HCT116 (cell line): Measurements from ENCODE around the gene CARD9.

Source experiments
- CEBPB ChIP-seq: IDR thresholded peaks from 2 replicates; pipeline ENCODE4 v1.6.1; 2012; ENCODE audit warnings: low read depth
- CTCF ChIP-seq, 3 experiments: fragments of 200-600 bp in 1 of 3; sonication (generic) in 1 of 3; IDR thresholded peaks in 2 of 3; conservative IDR thresholded peaks in 1 of 3; 2 replicates each; pipeline ENCODE4 v1.5.1; 2012 to 2017; ENCODE audit warnings: low read depth in 2 of 3, low read length in 2 of 3, antibody characterized with exemption in 1 of 3, borderline replicate concordance in 1 of 3, control low read depth in 1 of 3, mild to moderate bottlenecking in 1 of 3, mixed read lengths in 1 of 3, mixed run types in 1 of 3, moderate library complexity in 1 of 3; ENCODE audit not compliant: insufficient read depth in 1 of 3
- ZFX ChIP-seq: fragments of 450-650 bp; IDR thresholded peaks from 2 replicates; pipeline ENCODE4 v1.6.1; 2017

DNA sequence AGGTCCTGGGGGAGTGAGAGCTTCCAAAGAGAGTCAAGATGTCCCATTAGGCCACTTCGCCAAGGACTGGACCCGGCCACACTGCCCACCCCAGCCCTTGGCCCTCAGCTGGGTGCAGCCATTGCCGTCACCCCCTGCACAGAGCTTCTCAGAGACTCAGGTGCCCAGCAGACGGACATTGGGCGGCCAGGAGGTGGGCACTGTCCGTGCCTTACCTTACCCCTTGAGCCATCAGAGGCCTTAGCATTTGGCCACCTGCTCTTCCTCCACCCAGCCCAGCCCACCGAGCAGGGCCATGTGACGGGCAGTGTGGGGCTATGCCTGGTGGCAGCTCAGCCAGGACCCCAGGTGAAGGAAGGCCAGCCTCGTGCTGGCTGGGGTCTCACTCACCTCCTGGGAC is 6.6 kb downstream of the CARD9 start:
- TF ChIP-seq CTCF (IDR thresholded peaks at IDR 0.05 in 2 of 3, conservative IDR thresholded peaks at IDR 0.05 in 1 of 3; ENCODE audit: borderline replicate concordance in 1 of 3, insufficient read depth in 1 of 3, low read depth in 2 of 3, low read length in 2 of 3) (no peak), CEBPB (no peak), ZFX (no peak)
